B cell (primary cell): ENCODE data around the gene OXA1L. TPM values are rescaled to one million over a fixed set of nuclear protein-coding genes. Genes with fewer than 3 reads are reported as not detected.
A peak's percentile ranks its signal among the peaks of the same experiment; 100 is the strongest.

Source experiments
- ATAC-seq: fragments of 200-7000 bp; cut with Tn5 transposase; one replicate; pipeline ENCODE4 v1.10.0; 2021; ENCODE audit warnings: low read depth, mild to moderate bottlenecking, moderate number of reproducible peaks, moderate library complexity
- CTCF ChIA-PET: fragments of 350-600 bp; sonication (Branson Sonifier 250); formaldehyde crosslinking; loops from one replicate; lab custom pipeline; 2021; ENCODE audit warnings: antibody characterized with exemption, inconsistent platforms; lab: Charles Lee
- POLR2A ChIA-PET: fragments of 350-600 bp; sonication (Branson Sonifier 250); formaldehyde crosslinking; loops from one replicate; lab custom pipeline; 2021; ENCODE audit warnings: antibody characterized with exemption; lab: Charles Lee
- DNase-seq: peaks from one replicate; pipeline ENCODE4 v3.0.0; 2013
- H2AFZ ChIP-seq: 2 replicates; pipeline ENCODE4 v1.6.1; 2012; ENCODE audit warnings: mild to moderate bottlenecking, low read depth, low read length; ENCODE audit not compliant: insufficient read depth, poor library complexity, severe bottlenecking
- H3K27ac ChIP-seq, 2 donors: 1 replicate in 1 of 2; 2 replicates in 1 of 2; pipeline ENCODE4 v1.5.1; 2012 to 2013; ENCODE audit warnings: low read length in 2 of 2, mild to moderate bottlenecking in 2 of 2, moderate library complexity in 1 of 2
- H3K27me3 ChIP-seq, 4 experiments: fragments of 200-600 bp in 1 of 4; sonication (generic) in 1 of 4; replicated peaks in 1 of 4; 1 replicate in 2 of 4; 2 replicates in 2 of 4; pipeline versions ENCODE4 v1.6.1 to v1.7.0; 2013 to 2016; ENCODE audit warnings: low read length in 3 of 4, mild to moderate bottlenecking in 2 of 4, mixed read lengths in 1 of 4, moderate library complexity in 1 of 4; ENCODE audit not compliant: insufficient read depth in 4 of 4, control insufficient read depth in 3 of 4; ENCODE audit errors: control extremely low read depth in 1 of 4
- H3K36me3 ChIP-seq, 2 experiments: replicated peaks in 1 of 2; 1 replicate in 1 of 2; 2 replicates in 1 of 2; pipeline versions ENCODE4 v1.6.1 to v1.7.1; 2013; ENCODE audit warnings: low read length in 1 of 2; ENCODE audit not compliant: insufficient read depth in 2 of 2, control insufficient read depth in 1 of 2; ENCODE audit errors: control extremely low read depth in 1 of 2, extremely low read depth in 1 of 2
- H3K4me1 ChIP-seq, 2 donors: fragments of 200-600 bp in 1 of 2; sonication (generic) in 1 of 2; 1 replicate in 1 of 2; 2 replicates in 1 of 2; pipeline versions ENCODE4 v1.5.1 to v1.6.1; 2013 to 2017; ENCODE audit warnings: low read length in 2 of 2; ENCODE audit not compliant: control insufficient read depth in 2 of 2, insufficient read depth in 2 of 2
- H3K4me2 ChIP-seq: replicated peaks from 2 replicates; pipeline ENCODE3; 2012; ENCODE audit warnings: mild to moderate bottlenecking, low read depth, low read length; ENCODE audit not compliant: poor library complexity, severe bottlenecking
- H3K4me3 ChIP-seq, 5 experiments: fragments of 200-600 bp in 1 of 5; sonication (generic) in 1 of 5; 1 replicate in 3 of 5; 2 replicates in 2 of 5; pipeline versions ENCODE4 v1.5.1 to v1.7.0; 2011 to 2016; ENCODE audit warnings: low read length in 4 of 5, mild to moderate bottlenecking in 4 of 5, low read depth in 2 of 5, control low read depth in 1 of 5, moderate library complexity in 1 of 5; ENCODE audit not compliant: insufficient read depth in 1 of 5; ENCODE audit errors: control extremely low read depth in 1 of 5, extremely low read depth in 1 of 5
- H3K79me2 ChIP-seq: fragments of 200-600 bp; sonication (generic); one replicate; pipeline ENCODE4 v1.6.0; 2016; ENCODE audit warnings: low read length; ENCODE audit not compliant: control insufficient read depth, insufficient read depth
- H3K9ac ChIP-seq: fragments of 200-600 bp; sonication (generic); 2 replicates; pipeline ENCODE4 v1.6.1; 2017; ENCODE audit warnings: mild to moderate bottlenecking, low read length, moderate library complexity
- H3K9me3 ChIP-seq, 3 donors: one replicate each; pipeline versions ENCODE4 v1.6.1 to v1.7.1; 2013; ENCODE audit warnings: low read length in 2 of 3; ENCODE audit not compliant: control insufficient read depth in 2 of 3, insufficient read depth in 1 of 3; ENCODE audit errors: control extremely low read depth in 1 of 3
- H4K20me1 ChIP-seq: 2 replicates; pipeline ENCODE4 v1.6.0; 2012; ENCODE audit warnings: mild to moderate bottlenecking, low read length; ENCODE audit not compliant: insufficient read depth, control insufficient read depth, poor library complexity, severe bottlenecking
- H3K27ac Mint-ChIP-seq: one replicate; pipeline ENCODE4 v1.8.0; 2021; ENCODE audit warnings: mixed read lengths
- H3K27me3 Mint-ChIP-seq: one replicate; pipeline ENCODE4 v1.8.0; 2021; ENCODE audit warnings: mixed read lengths
- H3K4me1 Mint-ChIP-seq: one replicate; pipeline ENCODE4 v1.8.0; 2021; ENCODE audit warnings: mixed read lengths
- H3K4me3 Mint-ChIP-seq: one replicate; pipeline ENCODE4 v1.8.0; 2021; ENCODE audit warnings: mixed read lengths
- H3K9me3 Mint-ChIP-seq: one replicate; pipeline ENCODE4 v1.8.0; 2022; ENCODE audit warnings: mixed read lengths; ENCODE audit not compliant: insufficient read depth
- CTCF ChIP-seq: fragments of 200-600 bp; IDR thresholded peaks from one replicate; pipeline ENCODE4 v1.8.0; 2022; ENCODE audit warnings: antibody characterized with exemption, mild to moderate bottlenecking
- EZH2 ChIP-seq: IDR thresholded peaks from 2 replicates; pipeline ENCODE4 v1.6.1; 2012; ENCODE audit warnings: borderline replicate concordance, low read depth, mild to moderate bottlenecking, moderate library complexity, low read length; ENCODE audit not compliant: insufficient read depth, poor library complexity, severe bottlenecking
- WGBS: methylation state at CpG from one replicate; pipeline ENCODE4 v1.1.5; 2013; ENCODE audit warnings: missing lambda C conversion rate; ENCODE audit not compliant: insufficient coverage; 5-methylcytosine and 5-hydroxymethylcytosine counted together
- intact Hi-C: fragments of 100-400 bp; cut with micrococcal nuclease; formaldehyde crosslinking; loops from one replicate; pipeline ENCODE4 v1.10.0; 2022
- polyA plus RNA-seq: library from polyadenylated mRNA; depleted of rRNA; stranded (reverse); fragments of >200 nt; gene quantifications from 2 replicates; pipeline ENCODE4 v1.2.3, GENCODE V29; 2012
- total RNA-seq, 2 donors: library from RNA; stranded (reverse); fragments of 120-200 nt in 1 of 2; gene quantifications; 1 replicate in 1 of 2; 2 replicates in 1 of 2; pipeline versions ENCODE4 v1.2.3 to v1.2.4, GENCODE V29; 2013 to 2022

Gene OXA1L
- total and polyA plus RNA-seq, 2 donors (not counting 1 experiment from before 2014, with no cell fraction given) = 147 to 201 TPM

- Histone ChIP-seq H3K27me3 (no peaks in the 10 kb centered on the region), H3K9ac (peak overlapping the region; percentile 92), H3K9me3 (no peaks in the 10 kb centered on the region), H3K4me2 (peak overlapping the region; percentile 85), H3K36me3 (peaks cover 4 to 37% of the 10 kb centered on the region in 2 experiments), H3K4me3 (peak overlapping the region; percentile 83 to 95 (median 92)), H3K79me2 (peaks cover 34% of the 10 kb centered on the region), H3K4me1 (peaks cover 18 to 23% of the 10 kb centered on the region in 2 donors), H4K20me1 (no peaks in the 10 kb centered on the region), H2AFZ (no peak overlapping the region), H3K27ac (peak overlapping the region; percentile 84 to 89)
- Mint-ChIP-seq H3K9me3 (no peaks in the 10 kb centered on the region), H3K27me3 (no peaks in the 10 kb centered on the region), H3K4me3 (peak overlapping the region; percentile 84), H3K4me1 (peaks cover 34% of the 10 kb centered on the region), H3K27ac (peak overlapping the region; percentile 93)
- TF ChIP-seq EZH2 = no peak
- TF ChIP-seq CTCF = no peak
- ATAC-seq = no peak
- DNase-seq = no peak
- POLR2A ChIA-PET = interaction anchor here (0.7 to 1.5 kb wide), 6 partner anchors 17 to 197 kb away, joined by 3 to 12 read pairs (median 3); no protein-coding TSS in a partner anchor
- CTCF ChIA-PET = interaction anchor here (1.1 to 4.5 kb wide), 8 partner anchors 18 to 196 kb away, joined by 5 to 43 read pairs (median 12); partner anchors contain the start of gene MRPL52
- WGBS = 3% methylated on average over 5 of the region's 6 CpGs
- intact Hi-C loops = loop anchor here (2.0 to 5.0 kb wide), 5 partner anchors 18 to 195 kb away; partner anchors contain the start of gene RBM23
Observed at GRCh38 chr14:22767323-22767589, 768 bp downstream of the OXA1L start.

GRCh38 chr14:22768947-22769346 is 2.5 kb downstream of the OXA1L start:
- H3K27ac Mint-ChIP-seq = no peak overlapping the region
- no peak for DNase-seq
- no peak for TF ChIP-seq CTCF
- TF ChIP-seq EZH2 = no peak
- no peak overlapping the region for H3K4me3 ChIP-seq
- H3K27me3 ChIP-seq = no peaks in the 10 kb centered on the region
- ChIA-PET POLR2A (interaction anchor here (1.2 kb wide), 1 partner anchor 62 kb away, joined by 3 read pairs; no protein-coding TSS in a partner anchor), CTCF (interaction anchor here (0.9 kb wide), 1 partner anchor 68 kb away, joined by 3 read pairs; no protein-coding TSS in a partner anchor)
- H3K4me1 ChIP-seq = peaks cover 18 to 23% of the 10 kb centered on the region in 2 donors
- no peak overlapping the region for H3K4me2 ChIP-seq
- H3K4me1 Mint-ChIP-seq = peaks cover 34% of the 10 kb centered on the region
- H2AFZ ChIP-seq = no peak overlapping the region
- intact Hi-C loops = loop anchor here (5.0 kb wide), 2 partner anchors 148 to 197 kb away; partner anchors contain the start of gene RBM23
- no peaks in the 10 kb centered on the region for H3K9me3 ChIP-seq
- no peaks in the 10 kb centered on the region for H3K9me3 Mint-ChIP-seq
- H4K20me1 ChIP-seq = no peaks in the 10 kb centered on the region
- H3K9ac ChIP-seq = no peak overlapping the region
- no peaks in the 10 kb centered on the region for H3K27me3 Mint-ChIP-seq
- peak overlapping the region; percentile 8 for H3K4me3 Mint-ChIP-seq
- H3K79me2 ChIP-seq = peaks cover 34% of the 10 kb centered on the region
- 100% methylated on average over 2 of the region's 4 CpGs for WGBS
- no peak overlapping the region for H3K27ac ChIP-seq
- no peak for ATAC-seq
- H3K36me3 ChIP-seq = peaks cover 4 to 52% of the 10 kb centered on the region in 2 experiments
